Nephron progenitor cell (in vitro differentiated cells): ENCODE data around the gene DNAJC30.
"Not testable (repeated sequence)": the region's sequence is repeated elsewhere in the genome, so short reads cannot be mapped to it uniquely, and the experiment has no call there.

Source experiments
- DNase-seq: peaks from one replicate; pipeline ENCODE4 v3.0.0; 2021
- H3K27ac Mint-ChIP-seq: 2 replicates; pipeline ENCODE4 v1.8.0; 2021; ENCODE audit warnings: mild to moderate bottlenecking, moderate library complexity, mixed read lengths
- H3K27me3 Mint-ChIP-seq: 2 replicates; pipeline ENCODE4 v1.8.0; 2021; ENCODE audit warnings: mild to moderate bottlenecking, low read depth, mixed read lengths; ENCODE audit not compliant: poor library complexity
- H3K36me3 Mint-ChIP-seq: 2 replicates; pipeline ENCODE4 v1.8.0; 2021; ENCODE audit warnings: low read depth, mixed read lengths
- H3K4me1 Mint-ChIP-seq: 2 replicates; pipeline ENCODE4 v1.8.0; 2021; ENCODE audit warnings: mixed read lengths
- H3K4me3 Mint-ChIP-seq: 2 replicates; pipeline ENCODE4 v1.8.0; 2021; ENCODE audit warnings: mild to moderate bottlenecking, moderate library complexity, mixed read lengths
- H3K9me3 Mint-ChIP-seq: 2 replicates; pipeline ENCODE4 v1.8.0; 2021; ENCODE audit warnings: mild to moderate bottlenecking, moderate library complexity, mixed read lengths
- CTCF ChIP-seq: fragments of 200-600 bp; sonication (generic); IDR thresholded peaks from 2 replicates; pipeline ENCODE4 v1.5.0; 2021; ENCODE audit warnings: antibody characterized with exemption

DNAJC30 gene

GRCh38 chr7:73681031-73681430 lies 2.2 kb downstream of the DNAJC30 start:
- no peak for DNase-seq
- peak overlapping the region; percentile 98 for H3K4me3 Mint-ChIP-seq
- no peak for TF ChIP-seq CTCF
- no peaks in the 10 kb centered on the region for H3K9me3 Mint-ChIP-seq
- peaks cover 26% of the 10 kb centered on the region for H3K36me3 Mint-ChIP-seq
- peaks cover 32% of the 10 kb centered on the region for H3K4me1 Mint-ChIP-seq
- peaks cover 8% of the 10 kb centered on the region for H3K27me3 Mint-ChIP-seq
- peak overlapping the region; percentile 41 for H3K27ac Mint-ChIP-seq

- peaks cover 32% of the 10 kb centered on the region for H3K4me1 Mint-ChIP-seq
- H3K27me3 Mint-ChIP-seq: peaks cover 11% of the 10 kb centered on the region
- H3K36me3 Mint-ChIP-seq: peaks cover 25% of the 10 kb centered on the region
- no peak for TF ChIP-seq CTCF
- DNase-seq: no peak
- peak overlapping the region; percentile 98 for H3K4me3 Mint-ChIP-seq
- H3K27ac Mint-ChIP-seq: peak overlapping the region; percentile 54
- no peaks in the 10 kb centered on the region for H3K9me3 Mint-ChIP-seq
Observed at GRCh38 chr7:73680501-73680900, 2.8 kb downstream of the DNAJC30 start.

GRCh38 chr7:73679709-73680108 lies 3.5 kb downstream of the DNAJC30 start:
- DNase-seq: no peak
- Mint-ChIP-seq H3K4me1 (peaks cover 36% of the 10 kb centered on the region), H3K27me3 (peaks cover 11% of the 10 kb centered on the region), H3K9me3 (no peaks in the 10 kb centered on the region), H3K4me3 (no peak overlapping the region), H3K27ac (no peak overlapping the region), H3K36me3 (peaks cover 25% of the 10 kb centered on the region)
- no peak for TF ChIP-seq CTCF

- Mint-ChIP-seq H3K4me3 (no peak overlapping the region), H3K9me3 (no peaks in the 10 kb centered on the region), H3K27ac (peak overlapping the region; percentile 91), H3K27me3 (peaks cover 11% of the 10 kb centered on the region), H3K36me3 (peaks cover 25% of the 10 kb centered on the region), H3K4me1 (peaks cover 32% of the 10 kb centered on the region)
- no peak for TF ChIP-seq CTCF
- DNase-seq: no peak
Observed at GRCh38 chr7:73678862-73679261, 4.4 kb downstream of the DNAJC30 start.

GRCh38 chr7:73676062-73676461 lies 7.2 kb downstream of the DNAJC30 start:
- not testable (repeated sequence) for H3K9me3 Mint-ChIP-seq
- peaks cover 29% of the 10 kb centered on the region for H3K4me1 Mint-ChIP-seq

GRCh38 chr7:73674468-73675124 lies 8.7 kb downstream of the DNAJC30 start:
- no peak for DNase-seq
- H3K4me1 Mint-ChIP-seq: peaks cover 31% of the 10 kb centered on the region
- no peak for TF ChIP-seq CTCF
- no peak overlapping the region for H3K27ac Mint-ChIP-seq
- peaks cover 27% of the 10 kb centered on the region for H3K36me3 Mint-ChIP-seq
- no peaks in the 10 kb centered on the region for H3K9me3 Mint-ChIP-seq
- no peak overlapping the region for H3K4me3 Mint-ChIP-seq
- H3K27me3 Mint-ChIP-seq: peaks cover 11% of the 10 kb centered on the region

More at GRCh38 chr7:73676062-73676461, 7.2 kb downstream of the DNAJC30 start:
- DNase-seq, H3K27ac Mint-ChIP-seq, H3K4me3 Mint-ChIP-seq: not testable (repeated sequence)
- peaks cover 34% of the 10 kb centered on the region for H3K36me3 Mint-ChIP-seq
- peaks cover 11% of the 10 kb centered on the region for H3K27me3 Mint-ChIP-seq
